GM19043 (cell line): ENCODE results near the gene CS.
"Not testable (repeated sequence)": the region's sequence is repeated elsewhere in the genome, so short reads cannot be mapped to it uniquely, and the experiment has no call there.

ENCODE experiments used
- ATAC-seq: cut with Tn5 transposase; IDR thresholded peaks from one replicate; pipeline ENCODE4 v1.9.1; 2021; ENCODE audit warnings: low read depth; ENCODE audit not compliant: unreplicated experiment

The CS gene

GRCh38 chr12:56282579-56282978 is 17.6 kb downstream of the CS start:
- ATAC-seq = no peak

GRCh38 chr12:56282030-56282429 is 18.1 kb downstream of the CS start:
- no peak for ATAC-seq

- ATAC-seq = no peak
These were observed 19.3 kb downstream of the CS start for GRCh38 chr12:56280849-56281248.

GRCh38 chr12:56278905-56279304 is 21.2 kb downstream of the CS start:
- no peak for ATAC-seq

GRCh38 chr12:56274299-56274698 is 25.8 kb downstream of the CS start:
- no peak for ATAC-seq

- not testable (repeated sequence) for ATAC-seq
These were observed 27.7 kb downstream of the CS start for GRCh38 chr12:56272468-56272867.

GRCh38 chr12:56271031-56271430 is 29.1 kb downstream of the CS start:
- no peak for ATAC-seq

- ATAC-seq = no peak
These were observed 32.6 kb downstream of the CS start for GRCh38 chr12:56267443-56268071.

GRCh38 chr12:56266693-56267442 is 33.3 kb downstream of the CS start, which contains the start of gene COQ10A:
Gene COQ10A (plus strand): TSS chr12:56266942. CDS start chr12:56267119, 177 bp downstream.
- peak; percentile 86 for ATAC-seq

- ATAC-seq = not testable (repeated sequence)
These were observed 34.0 kb downstream of the CS start for GRCh38 chr12:56266068-56266692.

GRCh38 chr12:56262955-56263354 is 37.2 kb downstream of the CS start:
- not testable (repeated sequence) for ATAC-seq

- no peak for ATAC-seq
These were observed 38.5 kb downstream of the CS start for GRCh38 chr12:56261503-56262232.

- ATAC-seq = no peak
These were observed 39.2 kb downstream of the CS start for GRCh38 chr12:56260921-56261320.

GRCh38 chr12:56260380-56260779 is 39.8 kb downstream of the CS start:
- no peak for ATAC-seq

GRCh38 chr12:56258820-56259183 is 41.3 kb downstream of the CS start:
- no peak for ATAC-seq

GRCh38 chr12:56258068-56258819 is 41.9 kb downstream of the CS start, which contains the start of gene ANKRD52:
Gene ANKRD52 (minus strand): TSS chr12:56258384. CDS start chr12:56258269, 115 bp downstream.
- peak; percentile 89 for ATAC-seq

GRCh38 chr12:56257491-56258067 is 42.6 kb downstream of the CS start:
- ATAC-seq = peak; percentile 11

- ATAC-seq = no peak
These were observed 43.1 kb downstream of the CS start for GRCh38 chr12:56257071-56257470.

GRCh38 chr12:56256326-56256960 is 43.7 kb downstream of the CS start:
- no peak for ATAC-seq
